ENCODE data around the gene TBC1D1. TPM values are rescaled to one million over a fixed set of nuclear protein-coding genes. Genes with fewer than 3 reads are reported as not detected.

Gene TBC1D1
- total RNA-seq, 1 donor from 2014 or later: 121 TPM

DNA sequence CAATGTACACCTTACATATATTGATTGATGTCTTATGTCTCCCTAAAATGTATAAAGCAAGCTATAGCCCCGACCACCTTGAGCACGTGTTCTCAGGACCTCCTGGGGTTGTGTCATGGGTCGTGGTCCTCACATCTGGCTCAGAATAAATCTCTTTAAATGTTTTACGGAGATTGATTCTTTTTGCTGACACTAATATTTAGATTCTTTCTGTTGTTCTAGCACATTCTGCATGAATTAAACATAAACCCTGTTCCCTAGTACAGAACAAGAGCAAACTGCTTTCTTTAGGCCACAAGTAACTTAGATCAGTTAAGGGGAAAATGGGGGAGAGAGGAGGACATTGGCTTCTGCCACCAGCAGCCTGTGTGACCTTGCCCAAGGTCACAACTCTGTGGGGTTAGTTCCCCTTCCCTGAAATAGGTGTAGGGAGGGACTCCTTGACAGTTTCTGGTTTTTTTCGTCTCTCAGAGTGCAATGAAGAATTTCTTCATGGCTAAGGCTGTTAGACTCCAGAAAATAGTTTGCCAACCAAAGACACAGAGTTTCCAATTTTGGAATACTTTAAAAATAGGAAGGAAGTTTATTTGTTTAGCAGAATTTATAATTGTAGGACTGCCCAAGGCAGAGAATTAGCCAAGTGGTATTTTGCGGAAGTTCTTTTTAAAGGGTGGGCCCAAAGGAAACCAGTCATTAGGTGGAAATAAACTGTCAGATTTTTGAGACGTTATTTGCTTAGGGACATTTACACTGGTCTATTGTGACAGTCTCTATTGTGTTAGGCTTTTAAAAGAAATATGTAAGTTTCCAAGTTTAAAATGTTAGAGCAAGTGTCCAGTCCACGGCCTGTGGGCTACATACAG is 98.7 kb downstream of the TBC1D1 start:
- no peak for DNase-seq (ENCODE audit: low read depth, low spot score)

DNA sequence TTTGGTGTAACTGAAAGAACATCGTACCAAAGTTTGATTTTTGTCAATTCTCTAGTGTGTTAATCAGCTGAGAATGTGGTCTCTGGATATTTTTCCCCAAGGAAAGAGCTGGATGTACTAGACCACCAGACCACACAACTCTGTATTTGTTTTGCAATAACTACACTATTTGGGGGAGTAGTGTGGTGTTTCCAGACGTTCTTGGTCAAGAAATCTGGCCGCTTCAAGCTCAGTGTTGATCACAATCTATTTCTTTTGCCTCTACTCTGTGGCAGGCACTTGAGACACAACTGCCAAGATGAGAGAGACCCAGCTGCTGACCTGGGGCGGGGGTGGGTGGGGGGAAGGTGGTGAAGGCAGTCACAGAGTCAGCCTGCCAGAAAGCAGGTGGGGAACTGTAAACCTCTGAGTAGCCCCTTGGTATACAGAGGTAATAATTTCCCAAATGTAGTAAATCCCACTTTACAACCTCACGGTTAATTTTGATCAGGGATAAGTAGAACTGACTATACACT is 99.9 kb downstream of the TBC1D1 start:
- DNase-seq (ENCODE audit: low read depth, low spot score): no peak

DNA sequence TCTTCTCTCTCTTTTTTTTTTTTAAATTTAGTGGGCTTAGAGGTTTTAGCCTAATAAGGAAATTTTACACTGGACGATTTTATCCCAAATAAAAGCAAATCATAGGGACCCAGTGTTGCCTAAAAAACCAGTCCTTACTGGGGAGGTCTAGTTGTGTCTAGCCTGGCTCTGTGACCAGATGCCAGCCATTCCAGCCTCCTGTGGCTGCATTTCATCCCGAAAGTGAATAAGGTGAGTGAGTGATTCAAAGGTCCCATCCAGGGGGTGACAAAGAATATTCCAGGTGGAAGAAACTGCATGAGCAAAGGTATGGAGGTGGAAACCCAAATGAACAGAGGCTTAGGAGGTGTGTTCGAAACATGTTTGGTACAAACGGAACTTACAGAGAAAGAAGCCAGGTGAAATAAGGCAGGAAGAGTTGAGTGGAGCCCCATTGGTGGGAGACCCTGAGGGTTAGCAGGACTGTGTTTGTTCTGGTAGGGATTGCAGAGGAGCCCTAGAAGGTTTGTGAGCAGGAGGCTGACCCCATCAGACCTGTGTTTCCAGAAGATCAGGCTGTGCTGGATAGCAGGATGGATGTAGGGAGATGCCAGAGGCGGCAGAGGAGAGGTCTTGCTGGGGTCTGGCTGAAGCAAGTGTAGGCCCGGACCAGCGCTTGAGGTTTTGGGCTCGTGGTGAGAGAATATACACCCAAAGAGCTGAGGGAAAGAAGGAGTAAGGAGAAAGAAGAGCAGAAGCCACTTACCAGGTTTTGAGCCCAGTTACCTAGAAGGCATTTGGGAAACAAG is 100.9 kb downstream of the TBC1D1 start:
- no peak for DNase-seq (ENCODE audit: low read depth, low spot score)

DNA sequence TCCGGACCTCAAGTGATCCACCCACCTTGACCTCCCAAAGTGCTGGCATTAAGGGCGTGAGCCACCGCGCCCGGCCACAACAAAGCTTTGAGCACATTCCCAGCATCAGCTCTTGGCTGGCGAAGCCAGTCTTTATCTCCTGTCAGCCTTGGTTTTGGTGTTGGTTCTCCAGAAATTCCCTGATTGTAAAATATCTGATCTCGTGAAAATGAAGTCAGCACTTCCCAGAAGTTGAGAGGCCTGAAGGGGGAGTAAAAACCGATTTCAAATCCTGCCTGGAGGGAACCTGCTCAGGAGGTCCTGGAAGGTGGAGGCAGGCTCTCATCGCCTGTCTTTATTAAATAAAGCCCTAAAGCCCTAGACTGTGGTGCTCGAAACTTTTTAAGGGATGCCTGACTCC is 102.9 kb downstream of the TBC1D1 start:
- no peak for DNase-seq (ENCODE audit: low read depth, low spot score)

DNA sequence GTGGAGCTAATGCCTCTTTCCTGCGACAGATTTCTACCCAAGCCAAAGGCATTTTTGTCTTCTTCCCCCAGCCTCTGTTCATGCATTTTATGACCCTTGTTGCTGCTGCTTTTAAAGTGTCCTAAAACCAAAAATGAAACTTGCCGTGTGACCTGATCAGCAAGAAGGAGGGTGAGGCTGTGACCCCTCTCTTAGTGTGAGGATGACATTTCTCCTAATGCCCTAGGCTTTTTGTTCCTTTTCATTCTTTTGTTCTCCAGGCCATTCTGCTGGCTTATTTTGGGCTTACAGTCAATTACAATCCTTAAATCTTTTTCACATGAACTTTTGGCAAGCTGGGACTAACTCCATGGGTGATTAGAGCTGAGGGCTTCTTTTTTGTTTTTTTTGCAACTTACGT is 103.7 kb downstream of the TBC1D1 start:
- no peak for DNase-seq (ENCODE audit: low read depth, low spot score)

DNA sequence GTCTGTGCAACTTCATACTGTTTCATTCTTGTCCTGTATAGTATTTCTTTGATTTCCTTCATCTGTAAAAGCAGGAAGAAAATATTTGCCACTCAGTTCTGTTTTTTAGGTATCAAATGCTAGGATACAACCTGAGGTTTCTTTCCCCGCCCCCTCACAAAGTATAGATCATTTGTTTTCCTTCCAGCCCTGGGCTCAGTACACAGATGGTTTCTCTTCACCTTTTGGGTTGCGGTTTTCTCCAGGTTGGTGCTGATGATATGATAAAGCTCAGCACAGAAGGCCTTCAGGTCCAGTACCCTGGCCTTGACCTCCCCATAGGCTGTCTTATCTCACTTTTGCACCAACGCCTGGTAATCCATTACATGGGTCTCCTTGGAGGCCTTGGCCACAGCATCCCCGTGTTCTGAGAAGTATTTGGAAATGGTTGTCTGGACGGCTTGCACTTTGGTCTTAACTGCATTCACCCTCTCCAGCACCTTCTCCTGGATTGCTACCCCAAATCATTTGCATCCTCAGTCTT is 104.5 kb downstream of the TBC1D1 start:
- no peak for DNase-seq (ENCODE audit: low read depth, low spot score)

DNA sequence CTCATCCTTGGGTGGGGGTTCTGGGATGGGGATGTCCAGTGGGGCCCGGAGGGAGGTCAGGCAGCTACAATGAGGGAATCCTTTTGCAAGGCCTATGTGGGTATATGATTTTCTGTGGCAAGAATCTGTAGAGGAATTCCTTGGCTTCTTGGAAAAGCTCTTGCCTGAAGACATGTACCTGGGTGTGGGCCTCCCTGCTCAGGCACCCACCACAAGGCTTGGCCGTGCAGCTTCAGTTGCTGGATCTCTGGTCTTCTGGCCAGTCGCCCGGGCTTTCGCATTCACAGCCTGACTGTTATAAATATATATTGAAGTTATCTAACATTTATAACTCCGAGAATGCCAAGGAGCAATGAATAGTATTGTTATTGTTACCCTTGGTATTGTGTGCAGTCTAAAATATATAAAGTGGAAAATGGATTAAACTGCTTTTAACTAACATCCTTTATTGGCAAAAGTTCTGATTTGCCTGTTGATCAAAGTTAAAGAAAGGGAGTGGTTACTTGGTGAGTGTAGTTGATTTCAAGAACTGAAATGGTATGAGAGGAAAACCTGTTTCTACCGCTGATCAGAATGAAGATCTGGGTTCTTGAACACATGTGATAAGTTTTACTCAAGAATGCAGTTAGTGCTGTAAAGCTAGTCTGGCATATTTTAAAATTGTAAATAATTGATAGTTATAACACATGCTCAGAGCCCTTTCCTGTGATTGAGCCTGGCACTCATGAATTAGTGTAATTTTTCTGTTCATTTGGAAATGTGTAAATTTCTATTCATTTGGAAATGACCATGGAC is 105.3 kb downstream of the TBC1D1 start:
- DNase-seq (ENCODE audit: low read depth, low spot score): no peak

DNA sequence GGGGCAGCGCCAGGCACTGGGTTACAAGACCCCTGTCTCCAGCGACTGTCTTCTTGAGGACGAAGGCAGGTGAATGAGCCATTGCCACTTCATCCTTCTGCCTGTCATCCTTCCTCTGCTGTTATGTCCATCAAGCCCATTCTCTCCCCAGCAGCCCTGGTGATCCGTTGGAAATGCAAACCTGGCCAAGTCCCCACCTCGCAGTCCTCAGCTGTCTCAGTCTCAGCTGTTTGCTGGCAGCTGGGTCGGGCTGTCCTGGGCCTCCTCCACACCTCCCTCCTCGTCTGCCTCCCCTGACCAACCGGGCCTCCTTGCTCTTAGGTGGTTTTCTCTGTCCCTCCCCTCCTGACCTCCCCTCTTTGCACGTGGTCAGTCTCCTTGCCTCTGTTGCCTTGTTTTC is 107.3 kb downstream of the TBC1D1 start:
- DNase-seq (ENCODE audit: low read depth, low spot score): no peak

DNA sequence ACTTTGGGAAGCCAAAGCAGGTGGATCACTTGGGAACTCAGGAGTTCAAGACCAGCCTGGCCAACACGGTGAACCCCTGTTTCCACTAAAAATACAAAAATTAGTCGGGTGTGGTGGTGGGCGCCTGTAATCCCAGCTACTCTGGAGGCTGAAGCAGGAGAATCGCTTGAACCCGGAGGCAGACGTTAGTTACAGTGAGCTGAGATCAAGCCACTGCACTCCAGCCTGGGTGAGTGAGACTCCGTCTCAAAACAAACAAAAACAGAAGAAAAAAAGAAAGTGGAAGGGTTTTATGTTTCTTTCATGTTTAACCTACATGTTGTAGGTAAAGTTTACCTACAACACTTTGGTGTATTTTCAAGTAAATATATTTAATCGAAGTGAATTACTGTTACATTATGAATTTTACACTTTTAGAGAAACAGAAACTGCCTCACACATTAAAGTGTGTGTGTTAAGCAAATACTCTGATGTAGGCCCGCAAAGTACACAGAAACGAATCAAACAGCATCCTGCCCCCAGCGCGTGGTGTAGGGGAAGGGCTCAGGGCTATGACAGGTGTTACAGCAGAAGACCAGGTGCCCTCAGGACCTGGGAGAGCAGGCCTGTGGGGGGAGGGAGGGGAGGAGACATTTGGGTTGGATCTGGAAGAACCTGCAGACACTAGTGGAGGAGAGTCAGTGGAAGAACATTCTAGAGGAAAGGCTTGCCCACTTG is 108.3 kb downstream of the TBC1D1 start:
- no peak for DNase-seq (ENCODE audit: low read depth, low spot score)

DNA sequence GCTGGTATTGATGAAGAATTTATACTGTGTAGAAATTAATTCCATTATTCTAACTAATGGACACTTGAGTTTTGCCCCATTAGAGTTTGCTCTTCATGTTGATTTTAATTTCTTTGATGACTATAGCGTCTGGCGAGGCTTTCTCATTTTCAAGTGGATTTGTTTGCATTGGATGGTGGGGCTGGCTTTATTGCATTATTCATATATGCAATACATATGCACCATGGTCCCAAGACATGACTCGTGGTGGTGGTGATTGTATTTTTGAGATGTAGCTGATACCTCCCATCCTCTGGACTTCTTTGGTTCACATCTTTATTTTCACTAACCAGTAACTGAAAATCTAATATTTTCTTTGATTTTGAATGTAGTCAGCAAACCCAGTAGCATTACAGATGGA is 109.1 kb downstream of the TBC1D1 start:
- DNase-seq (ENCODE audit: low read depth, low spot score): no peak

DNA sequence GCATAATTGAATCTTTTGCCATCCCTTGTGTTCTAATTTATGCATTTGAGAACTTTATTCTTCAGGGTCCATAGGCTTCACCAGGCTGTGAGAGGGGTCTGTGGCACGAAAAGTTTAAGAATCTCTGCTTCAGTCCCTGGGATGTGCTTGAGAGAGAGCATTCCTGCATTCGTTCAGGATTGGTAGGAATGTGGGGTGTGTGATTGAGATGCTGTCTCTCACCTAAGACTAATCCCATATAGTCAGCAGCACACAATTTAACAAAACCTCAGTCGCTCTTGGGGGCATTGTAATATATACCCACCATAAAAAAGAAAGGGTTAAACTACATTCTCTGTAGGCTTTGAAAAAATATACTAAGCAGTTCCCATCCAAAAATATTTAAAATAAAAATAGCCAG is 111.0 kb downstream of the TBC1D1 start:
- no peak for DNase-seq (ENCODE audit: low read depth, low spot score)

DNA sequence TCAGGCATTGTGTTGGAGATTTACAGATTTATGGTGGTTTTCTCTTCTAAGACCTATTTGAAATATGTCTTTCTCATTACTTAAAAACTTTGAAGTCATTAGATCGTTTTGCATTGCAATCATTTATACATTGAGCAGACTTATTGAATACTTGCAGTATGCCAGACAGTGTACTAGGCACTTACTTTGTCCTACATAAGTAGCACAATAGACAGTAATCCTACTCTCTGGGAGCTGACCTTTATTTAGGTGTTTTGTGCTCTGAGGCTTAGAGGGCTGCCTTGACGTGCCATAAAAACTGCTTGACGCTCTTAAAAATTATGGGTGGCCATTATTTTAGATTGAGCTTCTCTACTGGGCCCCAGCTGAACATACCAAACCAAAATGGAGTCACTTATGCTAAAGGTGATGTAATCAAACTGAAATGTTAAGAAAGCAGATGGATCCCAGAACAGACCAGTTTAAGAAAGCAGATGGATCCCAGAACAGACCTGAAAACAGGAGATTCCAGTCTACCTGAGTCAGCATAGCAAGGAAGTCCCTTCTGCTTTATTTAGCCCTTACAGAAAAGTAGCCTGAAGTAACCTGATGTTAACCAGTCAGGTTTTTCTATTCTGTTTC is 111.7 kb downstream of the TBC1D1 start:
- DNase-seq (ENCODE audit: low read depth, low spot score): no peak

DNA sequence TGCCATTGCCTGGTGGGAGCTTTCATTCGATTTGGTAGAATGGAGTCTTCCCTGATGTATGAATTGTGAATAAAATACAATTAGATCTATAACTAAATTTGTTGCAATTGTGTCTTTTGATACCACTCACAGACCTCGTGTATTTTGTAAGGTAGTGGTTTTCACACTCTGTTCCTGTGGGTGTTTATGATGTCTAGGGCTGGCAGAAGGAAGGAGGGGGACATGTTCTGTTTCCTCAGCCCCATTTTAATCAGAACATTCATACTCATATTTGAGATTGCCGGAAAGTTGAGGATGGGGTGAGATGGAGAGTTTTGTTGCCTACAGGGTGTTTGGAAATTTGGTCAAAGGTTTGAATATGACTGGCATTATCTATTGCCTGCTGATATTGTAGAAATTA is 112.2 kb downstream of the TBC1D1 start:
- no peak for DNase-seq (ENCODE audit: low read depth, low spot score)

DNA sequence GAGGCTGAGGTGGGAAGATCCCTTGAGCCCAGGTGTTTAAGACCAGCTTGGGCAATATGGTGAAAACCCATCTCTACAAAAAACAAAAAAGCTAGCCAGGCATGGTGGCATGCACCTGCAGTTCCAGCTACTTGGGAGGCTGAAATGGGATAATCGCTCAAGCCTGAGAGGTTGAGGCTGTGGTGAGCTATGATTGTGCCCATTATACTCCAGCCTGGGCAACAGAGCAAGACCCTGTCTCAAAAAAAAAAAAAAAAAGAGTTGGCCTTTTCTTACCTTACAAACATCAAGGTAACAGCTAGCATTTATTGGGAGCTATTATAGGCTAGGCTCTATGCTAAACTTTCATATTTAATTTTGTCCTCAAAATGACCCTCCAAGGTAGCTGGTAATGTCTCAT is 112.7 kb downstream of the TBC1D1 start:
- no peak for DNase-seq (ENCODE audit: low read depth, low spot score)

DNA sequence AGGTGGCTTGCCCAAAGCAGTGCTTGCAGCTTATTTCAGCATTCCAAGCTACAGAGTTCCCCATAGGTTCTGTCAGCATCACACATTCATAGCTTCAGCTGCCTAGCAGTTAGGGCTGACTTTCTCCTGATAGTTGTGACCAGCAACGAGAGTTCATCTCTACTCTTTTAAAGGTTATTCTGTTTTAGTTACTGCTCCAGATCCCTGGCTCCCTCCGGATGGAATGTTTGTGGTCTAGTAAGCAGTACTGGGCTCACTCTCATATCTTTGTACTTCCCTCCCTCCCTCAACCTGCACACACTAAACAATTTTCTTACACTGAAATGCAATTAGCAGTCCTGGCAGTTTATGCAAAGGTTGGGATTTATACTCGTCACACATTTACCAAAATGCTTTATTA is 113.2 kb downstream of the TBC1D1 start:
- no peak for DNase-seq (ENCODE audit: low read depth, low spot score)

DNA sequence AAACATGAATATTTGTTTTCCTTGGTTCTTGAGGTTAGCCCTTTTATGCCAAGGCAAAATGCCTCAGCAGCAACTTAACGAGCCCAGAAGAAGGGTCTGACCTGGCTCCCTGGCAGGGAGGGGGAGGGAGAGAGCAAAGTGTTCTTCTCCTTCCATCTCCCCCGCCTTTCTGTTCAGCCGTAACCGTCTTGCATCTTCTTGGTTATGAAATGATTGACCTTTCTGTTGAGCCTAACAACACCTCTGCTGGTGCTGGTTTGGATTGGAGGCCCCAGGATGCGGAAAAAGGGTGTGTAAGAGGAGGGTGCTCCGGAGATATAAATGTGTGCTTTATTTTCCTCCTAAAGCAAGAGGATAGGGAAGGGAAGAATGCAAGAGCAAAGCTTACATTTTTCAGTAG is 114.0 kb downstream of the TBC1D1 start:
- DNase-seq (ENCODE audit: low read depth, low spot score): no peak

DNA sequence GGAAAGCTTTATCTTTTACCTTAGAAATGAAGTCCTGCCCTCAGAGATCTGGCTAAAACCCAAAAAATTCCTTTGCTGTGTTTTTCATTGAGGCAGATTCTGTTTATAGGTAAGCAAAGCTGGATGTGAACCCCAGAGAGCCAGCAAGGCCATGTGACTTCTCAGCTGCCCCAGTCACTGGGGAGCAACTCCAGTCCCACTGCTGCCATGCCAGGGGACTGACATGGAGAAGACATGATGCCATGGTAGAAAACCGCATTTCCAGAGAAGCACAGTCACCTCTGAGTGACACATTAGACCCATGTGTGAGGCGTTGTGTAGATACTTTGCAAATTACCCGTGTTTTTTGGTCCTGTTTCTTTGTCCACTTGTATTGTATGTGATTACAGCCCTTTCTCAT is 114.8 kb downstream of the TBC1D1 start:
- no peak for DNase-seq (ENCODE audit: low read depth, low spot score)

DNA sequence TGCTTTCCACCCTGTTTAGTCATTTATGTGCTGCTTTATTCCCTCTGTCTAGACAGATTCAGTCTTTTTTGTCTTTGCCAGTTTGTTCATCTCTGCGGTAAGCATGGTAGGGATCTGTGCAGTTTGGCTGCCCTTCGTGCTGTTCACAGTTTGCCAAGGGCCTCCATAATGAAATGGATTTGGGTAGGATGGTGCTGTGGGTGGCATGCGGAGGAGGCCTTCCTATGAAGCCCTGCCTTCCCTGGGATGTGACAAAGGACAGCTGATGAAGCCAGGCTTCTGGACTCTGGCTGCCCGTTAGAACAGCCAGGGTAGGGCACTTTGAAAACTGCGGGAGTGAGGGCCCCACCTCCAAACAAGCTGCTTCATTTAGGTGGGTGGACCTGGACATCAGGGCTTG is 116.8 kb downstream of the TBC1D1 start:
- DNase-seq (ENCODE audit: low read depth, low spot score): no peak

DNA sequence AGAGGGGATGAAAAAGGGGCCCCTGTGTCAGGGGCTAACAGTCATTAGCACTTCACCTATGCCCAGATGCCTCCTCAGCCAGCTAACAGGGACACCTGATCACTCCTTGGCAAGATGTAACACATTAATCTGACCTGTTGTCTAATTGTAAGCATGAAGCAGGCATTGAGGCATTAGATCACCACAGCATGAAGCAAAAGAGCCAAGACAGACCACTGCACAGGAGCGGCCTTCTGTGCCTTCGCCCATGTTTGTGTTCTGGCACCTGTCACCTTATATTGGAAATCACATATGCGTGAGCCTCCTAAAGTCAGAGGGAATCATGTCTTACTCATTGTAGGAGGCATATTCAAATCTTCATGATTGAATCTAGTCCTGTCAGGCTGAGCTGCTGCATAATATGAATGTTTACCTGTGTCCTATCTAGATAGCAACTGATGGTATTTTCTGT is 117.7 kb downstream of the TBC1D1 start:
- no peak for DNase-seq (ENCODE audit: low read depth, low spot score)

DNA sequence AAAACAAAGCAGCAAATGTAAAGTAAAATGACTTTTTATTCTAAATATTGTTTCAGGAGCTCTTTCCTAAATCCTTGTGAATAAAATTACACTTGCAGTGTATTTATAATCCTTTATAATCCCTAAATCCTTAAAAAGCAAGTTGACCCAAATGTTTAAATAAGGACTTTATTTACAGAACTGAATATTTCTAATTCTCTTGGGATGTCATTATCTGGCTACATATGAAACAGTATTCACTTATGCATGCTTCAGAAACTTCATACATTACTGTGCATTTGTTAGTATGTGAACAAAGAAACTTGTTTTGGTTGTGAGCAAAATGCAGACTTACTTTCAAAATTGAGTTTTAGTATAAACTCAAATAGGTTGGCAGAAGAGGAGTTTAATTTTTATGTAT is 118.5 kb downstream of the TBC1D1 start:
- DNase-seq (ENCODE audit: low read depth, low spot score): no peak
